SU-DHL-6 (cell line): ENCODE measurements around the gene SMTNL2.

Experiments
- H2AFZ ChIP-seq: fragments of 200-600 bp; sonication (generic); 2 replicates; pipeline ENCODE4 v1.6.1; 2014; ENCODE audit warnings: low read depth, mild to moderate bottlenecking, moderate library complexity, mixed read lengths, antibody characterized with exemption, low read length; ENCODE audit not compliant: severe bottlenecking
- H3F3A ChIP-seq: fragments of 200-600 bp; shearing (Covaris generic); 2 replicates; pipeline ENCODE4 v1.6.0; 2016; ENCODE audit warnings: antibody characterized with exemption, mild to moderate bottlenecking; ENCODE audit not compliant: insufficient read depth
- H3K27ac ChIP-seq: fragments of 200-600 bp; sonication (generic); 2 replicates; pipeline ENCODE4 v1.5.1; 2016; ENCODE audit warnings: low read depth, mild to moderate bottlenecking, low read length, moderate library complexity, mixed read lengths
- H3K27me3 ChIP-seq: fragments of 200-600 bp; sonication (generic), shearing (Covaris generic); 2 replicates; pipeline ENCODE4 v1.6.0; 2014; ENCODE audit warnings: mild to moderate bottlenecking, low read length
- H3K36me3 ChIP-seq: fragments of 200-600 bp; sonication (generic); 2 replicates; pipeline ENCODE4 v1.6.1; 2014; ENCODE audit warnings: mild to moderate bottlenecking, low read length, mixed read lengths
- H3K4me2 ChIP-seq: fragments of 300-600, 200-600 bp; shearing (Covaris generic), sonication (generic); 2 replicates; pipeline ENCODE4 v1.6.0; 2014; ENCODE audit warnings: low read length, low read depth, mild to moderate bottlenecking; ENCODE audit not compliant: poor library complexity, severe bottlenecking
- H3K4me3 ChIP-seq: fragments of 200-600 bp; sonication (generic); 2 replicates; pipeline ENCODE4 v1.5.1; 2014; ENCODE audit warnings: antibody characterized with exemption, low read length, mild to moderate bottlenecking, mixed read lengths; ENCODE audit not compliant: insufficient read depth, poor library complexity, severe bottlenecking
- H3K79me2 ChIP-seq: fragments of 200-600 bp; sonication (generic); 2 replicates; pipeline ENCODE4 v1.6.1; 2014; ENCODE audit warnings: mild to moderate bottlenecking, low read length, moderate library complexity; ENCODE audit not compliant: insufficient read depth
- H3K9ac ChIP-seq: fragments of 200-600 bp; sonication (generic); 2 replicates; pipeline ENCODE4 v1.7.0; 2014; ENCODE audit warnings: mild to moderate bottlenecking, low read length
- H3K9me2 ChIP-seq: fragments of 200-600 bp; sonication (generic); replicated peaks from 2 replicates; pipeline ENCODE4 v1.6.1; 2014; ENCODE audit warnings: low read length; ENCODE audit not compliant: insufficient read depth
- H3K9me3 ChIP-seq: fragments of 200-600 bp; sonication (generic); 2 replicates; pipeline ENCODE4 v1.6.1; 2014; ENCODE audit warnings: low read length, mixed read lengths; ENCODE audit not compliant: insufficient read depth
- H4K20me1 ChIP-seq: fragments of 200-600 bp; sonication (generic); 2 replicates; pipeline ENCODE4 v1.6.1; 2014; ENCODE audit warnings: low read depth, mild to moderate bottlenecking, antibody characterized with exemption, low read length, moderate library complexity, mixed read lengths
- CTCF ChIP-seq: fragments of 200-600 bp; sonication (generic); IDR thresholded peaks from one replicate; pipeline ENCODE4 v1.5.1; 2017; ENCODE audit warnings: antibody characterized with exemption, mild to moderate bottlenecking, low read length, moderate library complexity; ENCODE audit not compliant: insufficient read depth, poor library complexity, severe bottlenecking
- EZH2phosphoT487 ChIP-seq: fragments of 200-600 bp; sonication (generic), shearing (Covaris generic); conservative IDR thresholded peaks from 2 replicates; pipeline ENCODE4 v1.6.1; 2018; ENCODE audit warnings: mild to moderate bottlenecking, antibody characterized with exemption, low read length, moderate library complexity, mixed read lengths

The SMTNL2 gene

DNA sequence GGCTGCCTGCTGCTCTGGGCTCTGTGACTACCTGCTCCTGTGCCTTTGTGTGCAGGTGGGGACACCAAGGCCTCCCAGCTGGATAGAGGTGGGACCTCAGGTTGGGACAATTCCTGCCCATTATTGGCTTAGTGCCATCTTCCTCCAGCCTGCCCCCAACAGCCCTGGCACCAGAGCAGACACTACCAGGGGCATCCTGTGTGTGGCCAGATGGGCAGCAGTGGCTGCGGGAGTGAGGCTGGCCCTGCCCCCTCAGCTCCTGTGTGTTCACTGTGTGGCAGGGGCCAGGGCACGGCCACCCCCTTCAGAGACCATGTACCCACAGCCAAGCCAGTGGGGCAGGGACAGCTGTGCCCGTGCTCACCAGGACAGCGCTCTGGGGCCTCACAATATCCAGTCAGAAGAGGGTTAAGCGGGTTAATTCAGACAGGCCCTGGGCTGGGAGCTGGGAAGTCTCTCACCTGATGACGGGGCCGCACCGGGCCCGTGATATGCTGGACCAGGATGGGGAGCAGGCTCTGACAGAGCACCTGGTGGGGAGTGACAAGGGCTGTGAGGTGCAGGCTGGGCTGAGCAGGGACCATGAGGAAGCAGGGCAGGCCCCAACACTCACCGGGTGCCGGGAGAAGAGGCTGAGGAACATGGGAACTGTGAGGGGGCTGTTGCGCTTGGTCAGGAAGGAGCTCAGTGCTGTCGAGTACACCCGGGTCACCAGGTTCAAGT lies 42.2 kb upstream of the SMTNL2 start:
- Histone ChIP-seq H3F3A (peaks cover 4% of the 10 kb centered on the region; the same call in 1 of the 2 replicates), H3K9me2 (no peaks in the 10 kb centered on the region), H3K27ac (no peak overlapping the region), H3K27me3 (no peaks in the 10 kb centered on the region), H3K9me3 (no peaks in the 10 kb centered on the region), H3K4me3 (no peak overlapping the region), H4K20me1 (no peaks in the 10 kb centered on the region), H3K4me2 (no peak overlapping the region), H3K36me3 (no peaks in the 10 kb centered on the region; the same call in 1 of the 2 replicates), H3K9ac (no peak overlapping the region), H2AFZ (no peak overlapping the region), H3K79me2 (no peaks in the 10 kb centered on the region)
- TF ChIP-seq EZH2phosphoT487 (no peak), CTCF (no peak)

DNA sequence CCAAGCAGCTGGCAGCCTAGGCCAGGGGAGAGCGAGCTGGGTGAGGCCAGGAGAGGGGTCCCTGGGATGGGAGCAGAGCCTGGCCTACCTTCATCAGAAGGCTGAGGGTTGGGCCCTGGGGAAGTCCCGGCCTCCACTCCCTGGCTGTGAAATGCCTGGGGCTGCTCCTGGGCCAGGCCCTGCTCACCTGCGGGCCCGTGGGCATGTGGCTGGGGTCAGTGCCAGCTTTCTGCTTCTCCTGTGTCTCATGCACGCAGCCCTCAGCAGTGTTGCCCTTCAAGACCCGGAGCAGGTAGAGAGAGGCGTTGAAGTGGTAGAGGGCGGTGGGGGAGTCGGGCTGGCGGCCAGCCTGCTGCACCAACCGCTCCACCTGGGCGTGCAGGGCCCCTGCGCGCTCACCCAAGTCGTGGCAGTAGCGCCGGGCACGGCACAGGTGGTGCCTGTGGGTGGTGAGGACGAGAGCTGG lies 41.6 kb upstream of the SMTNL2 start:
- Histone ChIP-seq H3K27ac (no peak overlapping the region), H3K36me3 (no peaks in the 10 kb centered on the region; the same call in 1 of the 2 replicates), H3K9me2 (no peaks in the 10 kb centered on the region), H3K79me2 (no peaks in the 10 kb centered on the region), H3K4me3 (no peak overlapping the region), H3K9ac (no peak overlapping the region), H3F3A (no peaks in the 10 kb centered on the region), H2AFZ (no peak overlapping the region), H4K20me1 (no peaks in the 10 kb centered on the region), H3K27me3 (no peaks in the 10 kb centered on the region), H3K4me2 (no peak overlapping the region), H3K9me3 (no peaks in the 10 kb centered on the region)
- TF ChIP-seq CTCF, result no peak
- no peak for TF ChIP-seq EZH2phosphoT487

DNA sequence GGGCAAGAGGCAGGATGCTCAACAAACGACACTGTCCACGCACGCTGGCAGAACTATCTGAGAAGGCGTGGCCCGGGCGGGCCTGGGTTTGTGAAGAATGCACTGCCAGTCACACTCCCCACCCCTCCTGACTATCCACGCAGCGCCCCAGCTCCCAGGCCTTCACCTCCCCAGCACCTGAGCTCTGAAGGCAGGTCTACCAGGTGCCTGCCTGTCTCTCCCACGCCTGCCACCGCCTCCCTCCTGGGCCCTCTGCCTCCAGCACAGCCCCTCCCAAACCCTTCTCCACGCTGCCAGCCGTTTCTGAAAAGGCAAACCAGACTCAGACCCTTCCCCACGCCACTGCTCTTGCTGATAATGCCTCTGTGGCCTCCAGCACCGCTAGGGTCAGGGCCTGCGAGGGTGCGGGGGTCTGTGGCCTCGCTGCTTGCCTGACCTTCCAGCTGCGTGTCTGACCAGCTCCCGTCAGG lies 40.7 kb upstream of the SMTNL2 start:
- H3K79me2 ChIP-seq, result no peaks in the 10 kb centered on the region
- no peaks in the 10 kb centered on the region for H3K9me3 ChIP-seq
- H2AFZ ChIP-seq, result no peak overlapping the region
- no peak overlapping the region for H3K4me2 ChIP-seq
- H4K20me1 ChIP-seq, result no peaks in the 10 kb centered on the region
- H3K27me3 ChIP-seq, result no peaks in the 10 kb centered on the region
- peaks cover 3% of the 10 kb centered on the region; the same call in 1 of the 2 replicates for H3K36me3 ChIP-seq
- no peak overlapping the region for H3K9ac ChIP-seq
- no peaks in the 10 kb centered on the region for H3K9me2 ChIP-seq
- TF ChIP-seq CTCF, result no peak
- TF ChIP-seq EZH2phosphoT487, result no peak
- no peak overlapping the region for H3K27ac ChIP-seq
- H3F3A ChIP-seq, result no peaks in the 10 kb centered on the region
- no peak overlapping the region for H3K4me3 ChIP-seq
